ENCODE data around the gene LRRC75A.

- TF ChIP-seq CTCF (IDR thresholded peaks at IDR 0.05; ENCODE audit: low read depth, low read length) (no peak; the same call in 1 of the 2 replicates), EZH2phosphoT487 (IDR thresholded peaks at IDR 0.05; ENCODE audit: low read depth) (no peak)
Measured at GRCh38 chr17:16406742-16407674, 85.0 kb downstream of the LRRC75A start.

Data from OCI-LY3 (cell line).